AG09319 (cell line): ENCODE measurements around the gene TAC4.

Experiments used
- DNase-seq: peaks from one replicate; pipeline ENCODE4 v3.0.0-alpha.2; 2010; ENCODE audit warnings: low read depth; ENCODE audit errors: extremely low read depth
- TF ChIP-seq, protein P1 (sequence below): IDR thresholded peaks from 2 replicates; pipeline ENCODE4 v1.5.1; 2011; ENCODE audit warnings: low read depth, mild to moderate bottlenecking, inconsistent platforms, low read length, moderate library complexity

The TAC4 gene

DNA sequence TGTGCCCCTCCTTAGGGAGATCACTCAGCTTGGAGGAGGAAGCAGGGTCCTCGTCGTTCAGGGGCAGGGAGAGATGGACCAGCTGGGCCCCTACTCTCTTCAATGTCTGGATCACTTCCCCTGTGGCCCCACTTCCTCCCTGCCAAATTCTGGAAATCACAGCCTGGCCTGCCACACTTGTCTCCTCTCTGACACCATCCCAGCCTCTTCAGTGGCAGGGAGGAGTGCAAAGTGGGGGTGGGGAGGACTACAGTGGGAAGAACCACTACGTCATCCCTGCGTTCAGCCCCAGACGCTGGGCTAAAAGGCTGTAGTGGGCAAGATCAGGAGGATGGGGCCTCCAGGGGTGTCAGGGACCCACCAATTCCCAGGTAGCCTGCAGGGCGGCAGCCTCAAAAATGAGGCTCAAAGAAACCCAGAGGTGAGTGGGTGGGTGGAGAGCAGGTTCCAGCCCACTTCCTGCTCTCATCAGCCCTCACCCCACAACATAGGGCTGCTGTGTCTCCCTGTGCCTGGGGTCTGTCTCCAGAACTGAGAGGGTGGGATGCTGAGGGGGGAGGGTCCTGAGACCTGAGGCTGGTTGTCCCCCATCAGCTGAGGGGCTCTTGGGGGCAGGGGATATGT is 25.0 kb upstream of the TAC4 start:
- TF ChIP-seq, protein P1, sequence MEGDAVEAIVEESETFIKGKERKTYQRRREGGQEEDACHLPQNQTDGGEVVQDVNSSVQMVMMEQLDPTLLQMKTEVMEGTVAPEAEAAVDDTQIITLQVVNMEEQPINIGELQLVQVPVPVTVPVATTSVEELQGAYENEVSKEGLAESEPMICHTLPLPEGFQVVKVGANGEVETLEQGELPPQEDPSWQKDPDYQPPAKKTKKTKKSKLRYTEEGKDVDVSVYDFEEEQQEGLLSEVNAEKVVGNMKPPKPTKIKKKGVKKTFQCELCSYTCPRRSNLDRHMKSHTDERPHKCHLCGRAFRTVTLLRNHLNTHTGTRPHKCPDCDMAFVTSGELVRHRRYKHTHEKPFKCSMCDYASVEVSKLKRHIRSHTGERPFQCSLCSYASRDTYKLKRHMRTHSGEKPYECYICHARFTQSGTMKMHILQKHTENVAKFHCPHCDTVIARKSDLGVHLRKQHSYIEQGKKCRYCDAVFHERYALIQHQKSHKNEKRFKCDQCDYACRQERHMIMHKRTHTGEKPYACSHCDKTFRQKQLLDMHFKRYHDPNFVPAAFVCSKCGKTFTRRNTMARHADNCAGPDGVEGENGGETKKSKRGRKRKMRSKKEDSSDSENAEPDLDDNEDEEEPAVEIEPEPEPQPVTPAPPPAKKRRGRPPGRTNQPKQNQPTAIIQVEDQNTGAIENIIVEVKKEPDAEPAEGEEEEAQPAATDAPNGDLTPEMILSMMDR = no peak
- no peak for DNase-seq

DNA sequence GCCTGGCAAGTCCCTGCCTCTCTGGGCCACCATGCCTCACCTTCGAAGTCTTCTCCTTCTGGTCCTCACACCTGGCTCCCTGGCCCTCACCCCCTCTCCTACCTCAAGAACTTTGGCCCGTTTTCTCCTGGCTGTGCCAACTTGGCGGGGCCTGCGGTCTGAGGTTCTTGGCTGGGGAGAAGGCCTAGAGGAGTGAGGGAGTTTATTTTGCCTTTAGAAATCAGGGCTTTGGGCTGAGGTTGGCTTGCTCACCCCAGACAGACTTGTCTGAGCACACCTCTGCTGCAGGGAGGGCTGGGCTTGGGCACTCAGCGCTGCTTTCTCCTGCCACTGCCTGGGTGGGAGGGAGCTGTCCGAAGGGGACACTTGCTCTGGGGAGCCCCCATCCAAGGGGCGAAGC is 23.3 kb upstream of the TAC4 start:
- TF ChIP-seq, protein P1 = no peak
- no peak for DNase-seq

DNA sequence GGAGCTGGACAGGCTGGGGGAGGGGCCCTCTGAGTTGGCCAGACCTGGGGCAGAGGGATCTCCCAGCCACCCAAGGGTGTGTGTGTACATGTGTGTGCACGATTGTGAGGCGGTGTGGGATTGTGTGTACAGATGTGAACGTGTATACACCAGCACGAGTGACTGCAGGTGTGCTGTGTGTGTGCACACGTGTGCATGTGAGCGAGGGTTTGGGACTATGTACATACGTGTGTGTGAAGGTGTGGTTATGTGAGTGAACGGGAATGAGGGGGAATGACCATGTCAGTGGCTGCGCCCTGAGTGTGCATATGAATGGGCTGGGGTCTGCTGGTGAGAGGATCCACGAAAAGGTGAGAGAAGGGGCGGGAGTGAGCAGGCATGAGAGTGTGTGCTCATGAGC is 22.4 kb upstream of the TAC4 start:
- DNase-seq = no peak
- TF ChIP-seq, protein P1 = no peak

DNA sequence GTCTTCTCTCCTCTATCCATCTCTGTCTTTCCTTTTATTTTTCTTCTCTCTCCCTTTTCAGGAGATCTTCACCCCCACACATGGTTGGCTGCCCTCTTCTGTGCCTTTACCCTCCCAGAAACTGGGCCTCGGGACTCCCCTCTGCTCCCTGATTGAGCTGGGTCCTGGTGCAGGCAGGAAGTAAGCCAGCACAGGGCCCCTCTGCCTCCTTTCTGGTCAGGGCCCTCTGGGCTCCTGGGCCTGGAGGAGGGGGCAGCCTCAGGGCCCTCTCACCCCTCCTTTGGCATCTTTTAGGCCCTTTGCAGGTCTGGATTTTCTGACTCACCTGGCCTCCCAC is 21.1 kb upstream of the TAC4 start:
- TF ChIP-seq, protein P1 = no peak
- no peak for DNase-seq

DNA sequence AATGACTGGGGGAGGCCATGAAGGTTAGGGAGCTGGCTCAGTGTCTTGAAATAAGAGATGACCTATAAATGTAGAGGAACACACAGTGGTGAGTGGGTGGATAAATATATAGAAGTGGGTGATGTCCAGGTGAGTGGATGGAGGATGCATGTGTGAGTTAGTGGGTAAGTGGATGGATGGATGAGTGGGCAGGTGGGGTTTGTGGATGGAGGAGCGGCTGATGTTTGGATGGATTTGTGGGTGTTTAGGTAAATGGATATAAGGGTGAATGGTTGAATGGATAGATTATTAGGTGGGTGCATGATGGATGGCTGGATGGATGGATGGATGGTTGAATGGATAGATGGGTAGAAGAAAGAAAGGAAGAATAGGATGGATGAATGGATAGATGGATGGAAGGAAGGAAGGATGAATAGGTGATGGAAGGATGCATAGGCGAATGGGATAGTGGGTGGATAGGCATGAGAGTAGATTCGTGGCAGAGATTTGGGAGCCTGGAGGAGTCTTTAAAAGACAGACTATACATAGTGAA is 19.1 kb upstream of the TAC4 start:
- no peak for DNase-seq
- TF ChIP-seq, protein P1 = no peak

DNA sequence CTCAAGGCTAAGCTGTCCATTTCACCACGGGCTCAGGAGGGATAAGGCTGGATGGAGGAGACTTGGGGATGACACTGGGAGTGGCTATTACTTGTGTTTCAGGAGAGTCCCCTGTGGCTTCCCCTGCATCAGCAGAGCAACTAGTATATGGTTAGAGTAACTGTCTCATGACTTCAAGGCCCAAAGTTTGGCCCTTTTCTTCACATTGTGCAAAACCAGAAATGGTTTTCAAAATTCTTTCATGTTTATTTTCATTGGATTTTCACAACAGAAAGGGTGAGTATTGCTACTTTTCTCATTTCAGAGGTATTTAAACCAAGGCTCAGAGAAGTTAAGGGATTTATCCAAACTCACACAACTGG is 18.1 kb upstream of the TAC4 start:
- TF ChIP-seq, protein P1 = no peak
- DNase-seq = no peak

DNA sequence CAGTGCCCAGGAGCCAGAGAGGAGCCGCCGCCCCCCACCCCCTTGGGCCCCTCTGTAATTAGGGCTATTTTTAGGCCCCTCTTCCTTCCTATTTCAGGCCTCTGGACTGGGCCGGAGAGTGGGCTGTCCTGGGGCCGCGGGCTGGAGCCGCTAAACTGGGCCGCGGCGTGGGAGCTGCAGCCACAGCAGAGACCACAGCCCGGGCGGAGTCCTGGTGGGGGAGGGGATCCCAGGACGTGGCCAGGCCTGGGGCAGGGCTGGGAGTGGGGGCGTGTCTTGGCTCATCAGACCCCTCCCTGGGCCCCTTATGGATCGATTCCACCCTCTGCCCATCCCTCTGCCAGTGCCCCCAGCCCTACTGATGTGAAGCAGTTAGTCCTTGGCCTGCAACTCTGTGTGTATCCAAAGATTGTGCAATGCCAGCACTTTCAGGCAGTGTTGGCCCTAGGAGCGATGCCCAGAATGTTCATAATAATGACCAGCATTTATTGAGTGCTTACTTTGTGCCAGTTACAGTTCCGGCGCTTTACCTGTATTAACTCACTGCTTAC is 15.0 kb upstream of the TAC4 start:
- DNase-seq = no peak
- TF ChIP-seq, protein P1 = no peak
